Stromal cell of bone marrow (primary cell): ENCODE measurements around the gene AJAP1.

Source experiments
- DNase-seq: peaks from one replicate; pipeline ENCODE4 v3.0.0-alpha.2; 2012; ENCODE audit warnings: low read depth

Gene AJAP1

GRCh38 chr1:4771721-4772120 lies 117.3 kb downstream of the AJAP1 start:
- no peak for DNase-seq

GRCh38 chr1:4772294-4773010 lies 118.0 kb downstream of the AJAP1 start:
- DNase-seq: no peak

- DNase-seq: no peak
Measured at GRCh38 chr1:4773226-4773625, 118.8 kb downstream of the AJAP1 start.

- DNase-seq: no peak
Measured at GRCh38 chr1:4775506-4775905, 121.1 kb downstream of the AJAP1 start.

- DNase-seq: no peak
Measured at GRCh38 chr1:4778056-4778455, 123.6 kb downstream of the AJAP1 start.

- no peak for DNase-seq
Measured at GRCh38 chr1:4781646-4782045, 127.2 kb downstream of the AJAP1 start.

GRCh38 chr1:4784761-4785160 lies 130.4 kb downstream of the AJAP1 start:
- no peak for DNase-seq

GRCh38 chr1:4786055-4786454 lies 131.6 kb downstream of the AJAP1 start:
- DNase-seq: no peak

- no peak for DNase-seq
Measured at GRCh38 chr1:4787551-4787950, 133.1 kb downstream of the AJAP1 start.

GRCh38 chr1:4792565-4792964 lies 138.2 kb downstream of the AJAP1 start:
- no peak for DNase-seq

GRCh38 chr1:4794020-4794780 lies 139.8 kb downstream of the AJAP1 start:
- no peak for DNase-seq

GRCh38 chr1:4796161-4797015 lies 142.0 kb downstream of the AJAP1 start:
- DNase-seq: no peak

- DNase-seq: no peak
Measured at GRCh38 chr1:4797016-4797410, 142.6 kb downstream of the AJAP1 start.

GRCh38 chr1:4797429-4797828 lies 143.0 kb downstream of the AJAP1 start:
- no peak for DNase-seq

- DNase-seq: no peak
Measured at GRCh38 chr1:4801192-4801924, 146.9 kb downstream of the AJAP1 start.

GRCh38 chr1:4802024-4802423 lies 147.6 kb downstream of the AJAP1 start:
- no peak for DNase-seq

- DNase-seq: no peak
Measured at GRCh38 chr1:4803335-4803734, 148.9 kb downstream of the AJAP1 start.

- DNase-seq: no peak
Measured at GRCh38 chr1:4805987-4806386, 151.6 kb downstream of the AJAP1 start.

GRCh38 chr1:4820543-4820942 lies 166.1 kb downstream of the AJAP1 start:
- no peak for DNase-seq

- no peak for DNase-seq
Measured at GRCh38 chr1:4825800-4826450, 171.5 kb downstream of the AJAP1 start.

- no peak for DNase-seq
Measured at GRCh38 chr1:4830707-4831106, 176.3 kb downstream of the AJAP1 start.

- DNase-seq: no peak
Measured at GRCh38 chr1:4836574-4836973, 182.2 kb downstream of the AJAP1 start.
